ENCODE data around the gene PDE1C.

Gene PDE1C

GRCh38 chr7:31935124-31936054, 134.8 kb downstream of the PDE1C start:
- no peak for DNase-seq

GRCh38 chr7:31934551-31934950, 135.7 kb downstream of the PDE1C start:
- DNase-seq = no peak

DNA sequence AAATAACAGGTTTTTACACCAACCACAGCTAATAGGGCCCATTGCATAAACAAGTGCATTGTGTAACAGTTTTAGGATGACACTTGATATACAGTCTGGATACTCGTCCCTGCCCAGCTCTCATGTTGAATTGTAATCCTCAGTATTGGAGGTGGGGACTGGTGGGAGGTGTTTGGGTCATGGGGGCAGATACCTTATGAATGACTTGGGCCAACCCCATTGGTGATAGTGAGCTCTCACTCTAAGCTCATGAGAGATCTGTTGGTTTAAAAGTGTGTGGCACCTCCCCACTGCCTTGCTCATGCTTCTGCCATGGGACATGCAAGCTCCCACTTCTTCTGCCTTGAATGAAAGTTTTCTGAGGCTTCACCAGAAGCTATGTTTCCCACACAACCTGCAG, 136.7 kb downstream of the PDE1C start:
- no peak for DNase-seq

- no peak for DNase-seq
These were observed 143.1 kb downstream of the PDE1C start for GRCh38 chr7:31926991-31927584.

DNA sequence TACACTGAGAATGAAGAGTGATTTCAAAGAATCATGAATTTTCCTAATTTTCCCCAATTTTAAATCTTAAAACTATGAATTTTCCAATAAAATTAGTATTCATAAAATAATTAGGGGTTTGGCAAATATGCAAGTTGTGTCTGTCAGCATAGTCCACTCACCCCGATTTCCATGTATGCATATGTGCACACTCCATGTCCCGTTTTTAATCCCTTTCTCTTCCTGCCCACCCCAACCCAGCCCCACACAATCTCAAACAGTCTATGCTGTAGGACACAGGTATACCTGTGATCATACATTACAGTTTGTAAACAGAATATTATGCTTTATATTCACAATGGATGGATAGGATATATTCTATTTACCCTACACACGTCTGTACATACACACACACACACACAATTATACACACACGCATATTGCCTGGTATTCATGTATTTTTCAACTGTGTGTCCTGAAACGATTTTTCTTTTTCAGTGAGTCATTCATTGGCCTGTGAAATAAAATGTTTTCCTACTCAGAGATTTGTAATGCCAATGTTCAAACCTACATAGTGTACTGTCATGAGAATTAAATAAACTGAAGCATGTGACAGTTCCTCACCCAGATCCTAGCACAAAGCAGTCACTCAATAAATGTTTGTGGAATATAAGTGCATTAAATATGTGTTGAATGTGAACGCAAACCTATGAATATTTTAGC, 144.3 kb downstream of the PDE1C start:
- no peak for DNase-seq

DNA sequence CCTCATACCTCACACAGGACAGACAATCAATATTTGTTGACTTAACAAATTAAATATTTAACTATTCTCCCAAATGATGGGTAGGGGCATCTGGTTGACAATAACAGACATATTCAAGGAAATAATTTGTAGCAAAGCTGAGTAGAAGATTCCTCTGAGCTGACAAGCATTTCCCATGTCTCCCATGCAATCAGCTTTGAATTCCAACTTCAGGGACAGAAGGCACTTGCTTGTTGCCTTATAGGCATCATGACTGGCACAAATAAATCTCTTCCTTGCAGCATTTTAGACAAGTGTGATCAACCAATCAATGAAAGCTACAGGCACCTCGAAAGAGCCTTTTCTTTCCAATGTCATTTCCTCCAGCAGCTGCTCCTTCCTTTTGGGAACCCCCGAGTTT, 146.0 kb downstream of the PDE1C start:
- no peak for DNase-seq

- DNase-seq = no peak
These were observed 147.4 kb downstream of the PDE1C start for GRCh38 chr7:31922848-31923247.

- no peak for DNase-seq
These were observed 149.2 kb downstream of the PDE1C start for GRCh38 chr7:31921047-31921446.

GRCh38 chr7:31919678-31920369, 150.4 kb downstream of the PDE1C start:
- no peak for DNase-seq

DNA sequence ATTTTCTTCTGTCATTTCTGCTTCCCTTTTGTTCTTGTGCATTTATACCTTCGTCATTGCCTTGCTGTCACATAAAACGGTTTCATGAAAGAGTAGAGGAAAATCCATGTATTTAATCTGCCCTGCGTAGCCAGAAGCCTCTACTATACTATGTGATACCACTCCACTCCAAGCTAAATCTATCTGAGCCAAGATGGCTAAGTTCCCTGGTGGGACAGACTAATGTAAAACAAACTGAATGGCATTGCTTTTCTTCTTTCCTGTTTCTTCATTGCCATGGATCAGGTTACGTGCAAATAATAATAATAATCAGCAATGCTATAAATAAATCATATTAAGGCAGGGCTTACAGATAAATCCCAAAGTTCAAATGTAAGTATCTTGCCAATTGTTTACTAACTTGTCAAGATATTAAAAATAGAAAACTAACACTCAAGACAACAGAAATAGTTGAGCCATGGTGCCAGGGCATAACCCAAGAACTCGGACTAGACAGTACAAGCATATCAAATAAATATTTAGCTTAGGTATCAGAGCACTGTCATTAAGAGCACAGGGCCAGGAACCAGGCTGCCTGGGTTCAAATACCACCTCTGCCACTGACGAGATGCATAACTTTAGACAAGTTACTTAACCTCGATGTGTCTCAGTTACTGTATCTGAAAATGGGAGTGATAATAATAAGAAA, 151.4 kb downstream of the PDE1C start:
- no peak for DNase-seq

- no peak for DNase-seq
These were observed 153.0 kb downstream of the PDE1C start for GRCh38 chr7:31917256-31917655.

DNA sequence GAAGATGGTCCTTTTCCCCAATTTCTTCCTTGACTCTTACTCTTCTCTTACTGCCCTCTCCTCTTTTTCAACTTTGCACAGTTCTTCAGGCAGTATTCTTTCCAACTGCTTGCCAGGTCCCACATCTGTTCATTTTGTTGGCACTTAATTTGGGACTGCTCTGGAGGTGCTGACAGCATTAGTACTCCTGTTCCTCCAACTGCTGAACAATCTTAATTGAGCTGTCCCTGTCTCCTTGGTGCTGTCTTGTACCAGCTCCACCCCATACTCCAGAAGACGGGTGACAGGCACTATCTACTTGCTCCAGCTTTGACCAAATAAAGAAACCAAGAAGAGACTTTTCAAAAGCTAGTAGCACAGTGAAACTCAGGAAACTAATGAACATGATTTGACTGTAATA, 160.0 kb downstream of the PDE1C start:
- DNase-seq = peak; percentile 60

GRCh38 chr7:31906479-31907171, 163.6 kb downstream of the PDE1C start:
- no peak for DNase-seq

GRCh38 chr7:31903962-31904361, 166.2 kb downstream of the PDE1C start:
- no peak for DNase-seq

GRCh38 chr7:31899356-31899927, 170.8 kb downstream of the PDE1C start:
- no peak for DNase-seq

- DNase-seq = no peak
These were observed 173.3 kb downstream of the PDE1C start for GRCh38 chr7:31896925-31897324.

- peak; percentile 10 for DNase-seq
These were observed 175.9 kb downstream of the PDE1C start for GRCh38 chr7:31894308-31894707.

DNA sequence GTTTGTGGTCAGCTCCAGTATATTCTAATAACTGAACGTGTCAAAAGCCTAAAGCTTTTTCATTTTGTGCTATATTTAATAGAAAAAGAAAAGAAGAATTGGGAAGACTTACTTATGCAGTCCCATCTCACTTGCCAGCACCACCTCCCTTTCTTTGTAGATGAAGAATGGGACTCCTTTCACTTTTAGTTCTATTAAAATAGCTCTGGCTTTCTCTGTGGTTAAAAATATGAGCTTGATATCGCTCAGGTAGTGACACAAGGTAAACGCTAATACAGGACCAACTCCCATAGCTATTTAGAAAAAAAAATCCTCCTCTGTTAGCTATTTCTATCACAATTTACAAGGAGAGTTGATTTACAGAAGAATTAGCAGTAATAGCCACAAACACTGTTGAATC, 176.8 kb downstream of the PDE1C start:
- DNase-seq = no peak

GRCh38 chr7:31892099-31892829, 177.9 kb downstream of the PDE1C start:
- DNase-seq = no peak

DNA sequence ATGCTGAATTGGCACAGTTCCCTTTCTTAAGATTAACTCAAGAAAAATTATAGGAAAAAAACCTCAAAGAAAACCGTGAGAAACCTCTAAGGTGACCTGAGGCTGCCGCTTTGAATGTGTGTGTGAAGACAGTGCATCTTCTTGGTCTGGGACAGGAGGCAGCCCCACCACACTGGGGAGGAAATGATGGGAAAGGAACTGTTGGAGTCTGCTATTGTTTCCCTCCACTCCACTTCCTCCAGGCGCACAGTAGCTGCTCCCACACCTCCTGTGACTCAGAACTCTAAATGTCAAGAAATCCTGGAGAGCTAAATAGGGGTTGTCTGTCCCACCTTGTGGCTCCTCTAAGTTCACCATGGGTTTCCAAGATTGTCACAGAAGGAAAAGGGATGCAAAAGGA, 179.4 kb downstream of the PDE1C start:
- no peak for DNase-seq

GRCh38 chr7:31890198-31890597, 180.0 kb downstream of the PDE1C start:
- DNase-seq = no peak

Data from NCI-H446 treated with DMSO at 0.1 percent for 48 hours (cell line).